GM23338 (cell line): ENCODE data around the gene GLMP. TPM values are rescaled to one million over a fixed set of nuclear protein-coding genes. Genes with fewer than 3 reads are reported as not detected.

Source experiments
- ATAC-seq: fragments of 200-7000 bp; cut with Tn5 transposase; 3 replicates; pipeline ENCODE4 v1.9.1; 2020
- DNase-seq: peaks from one replicate; pipeline ENCODE4 v3.0.0-alpha.2; 2015; ENCODE audit warnings: low spot score
- H2AFZ ChIP-seq: fragments of 200-600 bp; sonication (generic); 2 replicates; pipeline ENCODE4 v1.8.0; 2016; ENCODE audit warnings: antibody characterized with exemption, mild to moderate bottlenecking, moderate library complexity
- H3F3A ChIP-seq: fragments of 200-600 bp; sonication (generic); replicated peaks from 2 replicates; pipeline ENCODE4 v1.8.0; 2017; ENCODE audit warnings: antibody characterized with exemption, mixed run types, low read depth
- H3K27ac ChIP-seq: fragments of 200-600 bp; sonication (generic); 2 replicates; pipeline ENCODE4 v1.6.1; 2016; ENCODE audit warnings: low read depth
- H3K27me3 ChIP-seq: fragments of 200-600 bp; sonication (generic); 2 replicates; pipeline ENCODE4 v1.8.0; 2016; ENCODE audit warnings: mild to moderate bottlenecking, mixed run types, moderate library complexity; ENCODE audit not compliant: insufficient read depth
- H3K36me3 ChIP-seq: fragments of 200-600 bp; sonication (generic); 2 replicates; pipeline ENCODE4 v1.8.0; 2016; ENCODE audit warnings: mild to moderate bottlenecking; ENCODE audit not compliant: insufficient read depth
- H3K4me1 ChIP-seq: fragments of 200-600 bp; sonication (generic); 2 replicates; pipeline ENCODE4 v1.8.0; 2016; ENCODE audit warnings: mild to moderate bottlenecking, moderate library complexity; ENCODE audit not compliant: insufficient read depth
- H3K4me2 ChIP-seq: fragments of 200-600 bp; sonication (generic); 2 replicates; pipeline ENCODE4 v1.7.1; 2017; ENCODE audit warnings: mixed run types
- H3K4me3 ChIP-seq: fragments of 200-600 bp; sonication (generic); 2 replicates; pipeline ENCODE4 v1.6.1; 2016; ENCODE audit warnings: mixed run types
- H3K79me2 ChIP-seq: fragments of 200-600 bp; sonication (generic); replicated peaks from 2 replicates; pipeline ENCODE4 v1.8.0; 2017; ENCODE audit warnings: mild to moderate bottlenecking; ENCODE audit not compliant: insufficient read depth
- H3K9me2 ChIP-seq: fragments of 200-600 bp; sonication (generic); 2 replicates; pipeline ENCODE4 v1.8.0; 2017; ENCODE audit not compliant: insufficient read depth
- H4K20me1 ChIP-seq: fragments of 200-600 bp; sonication (generic); replicated peaks from 2 replicates; pipeline ENCODE4 v1.8.0; 2017; ENCODE audit warnings: mild to moderate bottlenecking; ENCODE audit not compliant: insufficient read depth
- H3K27ac Mint-ChIP-seq: 2 replicates; pipeline ENCODE4 v1.8.0; 2020; ENCODE audit warnings: inconsistent platforms, mild to moderate bottlenecking, moderate library complexity, mixed read lengths
- H3K27me3 Mint-ChIP-seq: 3 replicates; pipeline ENCODE4 v1.8.0; 2022; ENCODE audit warnings: low read depth, mild to moderate bottlenecking, moderate library complexity, mixed read lengths, inconsistent platforms; ENCODE audit not compliant: insufficient read depth, poor library complexity
- H3K36me3 Mint-ChIP-seq: 3 replicates; pipeline ENCODE4 v1.8.0; 2021; ENCODE audit warnings: low read depth, mild to moderate bottlenecking, inconsistent platforms, moderate library complexity, mixed read lengths
- H3K4me1 Mint-ChIP-seq: 3 replicates; pipeline ENCODE4 v1.8.0; 2020; ENCODE audit warnings: mild to moderate bottlenecking, inconsistent platforms, mixed read lengths
- H3K4me3 Mint-ChIP-seq: 3 replicates; pipeline ENCODE4 v1.8.0; 2021; ENCODE audit warnings: moderate library complexity, mild to moderate bottlenecking, inconsistent platforms, mixed read lengths
- H3K9me3 Mint-ChIP-seq: 3 replicates; pipeline ENCODE4 v1.8.0; 2020; ENCODE audit warnings: moderate library complexity, mild to moderate bottlenecking, inconsistent platforms, mixed read lengths
- CREB1 ChIP-seq: fragments of 250-450 bp; sonication (Bioruptor Pico); IDR thresholded peaks from 2 replicates; pipeline ENCODE4 v1.5.0; 2020; ENCODE audit warnings: low read depth, mild to moderate bottlenecking, moderate library complexity
- ETS1 ChIP-seq: IDR thresholded peaks from 2 replicates; pipeline ENCODE4 v1.6.1; 2016; ENCODE audit warnings: antibody characterized with exemption
- EZH2phosphoT487 ChIP-seq: fragments of 200-600 bp; sonication (generic); IDR thresholded peaks from one replicate; pipeline ENCODE4 v1.8.1; 2018; ENCODE audit warnings: antibody characterized with exemption; ENCODE audit not compliant: unreplicated experiment
- JUNB ChIP-seq: IDR thresholded peaks from one replicate; pipeline ENCODE4 v1.6.1; 2016; ENCODE audit warnings: antibody characterized with exemption; ENCODE audit not compliant: unreplicated experiment
- NANOG ChIP-seq: IDR thresholded peaks from 2 replicates; pipeline ENCODE4 v1.6.1; 2016; ENCODE audit warnings: antibody characterized with exemption, borderline replicate concordance
- POLR2AphosphoS5 ChIP-seq: IDR thresholded peaks from 2 replicates; pipeline ENCODE4 v1.6.1; 2016; ENCODE audit warnings: antibody characterized with exemption, low read depth
- STAT1 ChIP-seq: IDR thresholded peaks from one replicate; pipeline ENCODE4 v1.6.1; 2016; ENCODE audit warnings: antibody characterized with exemption; ENCODE audit not compliant: unreplicated experiment
- ZNF114 ChIP-seq: fragments of 250-450 bp; sonication (Bioruptor Pico); IDR thresholded peaks from 2 replicates; pipeline ENCODE4 v1.5.0; 2020; ENCODE audit warnings: mild to moderate bottlenecking, moderate library complexity
- ZNF462 ChIP-seq: fragments of 250-450 bp; sonication (Bioruptor Pico); IDR thresholded peaks from 2 replicates; pipeline ENCODE4 v1.5.0; 2020; ENCODE audit warnings: mild to moderate bottlenecking, moderate library complexity
- polyA plus RNA-seq: library from polyadenylated mRNA; unstranded; fragments of >200 nt; fragmentation: Nextera tagmentation; extraction: Ambion mirVana; gene quantifications from 2 replicates; pipeline ENCODE4 v1.2.1, GENCODE V29; 2016
- total RNA-seq: library from RNA; depleted of rRNA; stranded (reverse); fragments of >200 nt; shearing (Covaris generic); gene quantifications from 2 replicates; pipeline ENCODE4 v1.2.3, GENCODE V29; 2014

Gene GLMP
- total and polyA plus RNA-seq, 2 experiments from 2014 or later = 33.6 to 41.9 TPM

GRCh38 chr1:156244712-156245111 is 50.8 kb downstream of the GLMP start (continued):
- no peak for TF ChIP-seq ZNF462 (CRISPR knock-in tag)
- no peak for TF ChIP-seq CREB1 (CRISPR knock-in tag)
- TF ChIP-seq ZNF114 (CRISPR knock-in tag) = no peak

- no peak overlapping the region for H3K4me3 Mint-ChIP-seq
- H3K27ac Mint-ChIP-seq = no peak overlapping the region
- Histone ChIP-seq H3K4me2 (no peak overlapping the region), H2AFZ (no peak overlapping the region), H4K20me1 (no peaks in the 10 kb centered on the region), H3K27me3 (no peaks in the 10 kb centered on the region), H3K27ac (no peak overlapping the region), H3K79me2 (no peaks in the 10 kb centered on the region), H3K9me2 (no peaks in the 10 kb centered on the region), H3K4me1 (peaks cover 33% of the 10 kb centered on the region), H3K36me3 (no peaks in the 10 kb centered on the region), H3K4me3 (no peak overlapping the region), H3F3A (peaks cover 15% of the 10 kb centered on the region)
- H3K36me3 Mint-ChIP-seq = peaks cover 11% of the 10 kb centered on the region
- H3K27me3 Mint-ChIP-seq = peaks cover 22% of the 10 kb centered on the region
- H3K4me1 Mint-ChIP-seq = peaks cover 29% of the 10 kb centered on the region
- DNase-seq (no peak), ATAC-seq (no peak)
- H3K9me3 Mint-ChIP-seq = no peaks in the 10 kb centered on the region
- no peak for TF ChIP-seq NANOG
- TF ChIP-seq ZNF114 (CRISPR knock-in tag) = no peak
- TF ChIP-seq JUNB = no peak
- TF ChIP-seq STAT1 = no peak
- TF ChIP-seq POLR2AphosphoS5 = no peak
- TF ChIP-seq EZH2phosphoT487 = no peak
- no peak for TF ChIP-seq ZNF462 (CRISPR knock-in tag)
- no peak for TF ChIP-seq ETS1
These were observed 51.4 kb downstream of the GLMP start for GRCh38 chr1:156244126-156244525.
